Skeletal muscle satellite cell (primary cell): ENCODE results near the gene MYO1G.
"Not testable (repeated sequence)": the region's sequence is repeated elsewhere in the genome, so short reads cannot be mapped to it uniquely, and the experiment has no call there.

Experiments
- H3K27me3 ChIP-seq: 2 replicates; pipeline ENCODE4 v1.7.0; 2013; ENCODE audit warnings: low read length; ENCODE audit not compliant: control insufficient read depth, insufficient read depth
- H3K36me3 ChIP-seq: 2 replicates; pipeline ENCODE4 v1.7.0; 2013; ENCODE audit warnings: mild to moderate bottlenecking, control low read depth, low read length; ENCODE audit not compliant: insufficient read depth
- H3K4me1 ChIP-seq: 2 replicates; pipeline ENCODE4 v1.7.0; 2013; ENCODE audit warnings: low read length; ENCODE audit not compliant: control insufficient read depth, insufficient read depth
- H3K4me2 ChIP-seq: 2 replicates; pipeline ENCODE4 v1.7.0; 2013; ENCODE audit warnings: mild to moderate bottlenecking, low read length
- H3K4me3 ChIP-seq: 2 replicates; pipeline ENCODE4 v1.7.0; 2013; ENCODE audit warnings: low read length
- H3K9ac ChIP-seq: 2 replicates; pipeline ENCODE4 v1.7.0; 2013; ENCODE audit warnings: mild to moderate bottlenecking, low read depth, low read length, moderate library complexity
- H3K9me3 ChIP-seq: replicated peaks from 2 replicates; pipeline ENCODE4 v1.7.0; 2013; ENCODE audit warnings: mild to moderate bottlenecking, control low read depth, low read length

Gene MYO1G

DNA sequence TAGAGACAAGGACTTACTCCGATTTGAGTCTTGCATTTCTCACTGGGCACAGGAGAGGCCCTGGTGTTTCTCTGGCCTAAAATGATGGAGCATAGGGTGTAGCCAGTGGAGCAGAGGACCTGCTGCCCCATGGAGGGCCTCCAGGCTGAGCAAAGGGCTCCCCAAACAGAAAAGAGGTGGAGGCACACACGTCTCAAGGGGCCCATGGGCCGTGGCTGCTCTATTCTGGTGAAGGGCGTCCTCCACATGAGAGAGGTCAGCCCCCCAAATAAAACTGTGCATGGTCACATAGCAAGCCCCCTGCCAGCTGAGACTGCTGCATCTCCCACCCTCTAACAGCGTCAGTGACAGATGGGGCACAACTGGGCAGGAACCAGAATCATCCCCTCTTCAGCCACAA is 41.4 kb downstream of the MYO1G start:
- Histone ChIP-seq H3K4me1 (no peaks in the 10 kb centered on the region), H3K9ac (no peak overlapping the region), H3K4me2 (no peak overlapping the region), H3K36me3 (no peaks in the 10 kb centered on the region), H3K27me3 (peaks cover 36% of the 10 kb centered on the region), H3K9me3 (no peaks in the 10 kb centered on the region), H3K4me3 (no peak overlapping the region)

DNA sequence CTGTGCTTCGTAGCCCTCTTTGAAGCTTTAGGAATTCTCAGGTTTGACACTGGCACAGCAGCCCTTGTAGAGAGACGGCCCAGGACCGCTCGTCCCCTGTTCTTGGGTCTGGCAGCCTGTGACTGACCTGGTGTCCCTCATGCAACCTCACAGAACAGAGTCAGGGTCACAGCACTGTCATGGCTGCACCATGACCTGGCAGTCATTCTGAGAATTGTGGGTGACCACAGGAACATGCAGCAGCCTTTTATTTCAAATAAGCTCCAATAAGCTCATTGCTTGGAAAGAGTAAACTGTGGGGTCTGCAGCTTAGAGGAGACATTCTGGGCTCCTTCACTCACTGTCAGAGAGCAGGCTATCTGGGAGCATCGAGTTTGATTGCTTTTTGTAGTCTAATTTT is 42.5 kb downstream of the MYO1G start:
- Histone ChIP-seq H3K9ac (no peak overlapping the region), H3K4me1 (no peaks in the 10 kb centered on the region), H3K4me2 (no peak overlapping the region), H3K27me3 (peaks cover 36% of the 10 kb centered on the region), H3K9me3 (no peaks in the 10 kb centered on the region), H3K4me3 (no peak overlapping the region), H3K36me3 (no peaks in the 10 kb centered on the region)

DNA sequence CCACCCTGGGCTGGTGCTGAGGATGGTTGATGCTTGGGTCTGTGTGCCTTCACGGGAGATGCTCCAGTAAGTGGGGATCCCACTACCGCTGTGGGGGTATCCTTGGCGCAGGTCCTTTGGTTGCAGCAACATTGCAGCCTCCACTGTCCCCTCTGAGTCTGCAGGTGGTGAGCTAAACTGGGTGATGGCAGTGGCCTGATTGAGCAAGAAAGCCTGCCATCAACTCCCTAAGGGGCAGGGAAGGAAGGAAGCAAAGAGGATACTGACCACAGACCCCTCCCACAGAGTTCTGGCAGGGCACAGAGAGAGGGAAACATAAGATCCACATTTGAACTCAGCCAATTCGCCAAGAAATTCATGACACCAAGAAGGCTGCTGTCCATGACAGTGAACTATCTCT is 43.2 kb downstream of the MYO1G start:
- Histone ChIP-seq H3K27me3 (peaks cover 39% of the 10 kb centered on the region), H3K4me2 (no peak overlapping the region), H3K36me3 (no peaks in the 10 kb centered on the region), H3K9me3 (no peaks in the 10 kb centered on the region), H3K9ac (no peak overlapping the region), H3K4me3 (no peak overlapping the region), H3K4me1 (no peaks in the 10 kb centered on the region)

DNA sequence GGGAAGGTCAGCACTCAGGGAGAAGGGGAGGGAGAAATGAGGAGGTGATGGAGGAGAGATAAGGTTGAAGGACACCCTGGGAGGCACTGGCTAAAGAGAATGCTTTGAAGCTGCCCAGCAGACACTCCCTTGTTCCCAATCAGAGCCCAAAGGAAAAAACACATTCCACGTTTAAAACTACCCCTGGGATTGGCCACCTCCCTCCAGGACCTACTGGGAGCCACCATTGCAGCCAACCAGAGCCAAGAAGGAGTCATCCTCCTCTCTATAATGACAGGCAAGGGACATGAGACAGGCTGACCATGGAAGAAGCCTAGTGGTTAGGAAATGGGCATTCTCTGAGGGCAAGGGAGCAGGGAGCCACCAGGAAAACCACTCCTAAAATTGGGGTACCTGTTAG is 43.8 kb downstream of the MYO1G start:
- Histone ChIP-seq H3K9ac (no peak overlapping the region), H3K27me3 (peaks cover 39% of the 10 kb centered on the region), H3K4me2 (no peak overlapping the region), H3K9me3 (no peaks in the 10 kb centered on the region), H3K4me3 (no peak overlapping the region), H3K4me1 (no peaks in the 10 kb centered on the region), H3K36me3 (no peaks in the 10 kb centered on the region)

DNA sequence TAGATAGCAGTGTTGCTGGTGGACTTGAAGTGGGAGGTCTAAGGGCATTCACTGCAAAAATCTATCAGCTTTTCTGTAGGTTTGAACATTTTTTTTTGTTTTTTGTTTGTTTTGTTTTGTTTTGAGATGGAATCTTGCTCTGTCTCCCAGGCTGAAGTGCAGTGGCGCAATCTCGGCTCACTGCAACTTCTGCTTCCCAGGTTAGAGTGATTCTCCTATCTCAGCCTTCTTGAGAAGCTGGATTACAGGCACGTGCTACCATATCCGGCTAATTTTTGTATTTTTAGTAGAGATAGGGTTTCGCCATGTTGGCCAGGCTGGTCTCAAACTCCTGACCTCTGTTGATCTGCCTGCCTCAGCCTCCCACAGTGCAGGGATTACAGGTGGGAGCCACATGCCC is 44.3 kb downstream of the MYO1G start:
- not testable (repeated sequence) for H3K36me3 ChIP-seq, H3K4me3 ChIP-seq, H3K4me2 ChIP-seq, H3K4me1 ChIP-seq, H3K9ac ChIP-seq, H3K9me3 ChIP-seq
- H3K27me3 ChIP-seq = peaks cover 39% of the 10 kb centered on the region

DNA sequence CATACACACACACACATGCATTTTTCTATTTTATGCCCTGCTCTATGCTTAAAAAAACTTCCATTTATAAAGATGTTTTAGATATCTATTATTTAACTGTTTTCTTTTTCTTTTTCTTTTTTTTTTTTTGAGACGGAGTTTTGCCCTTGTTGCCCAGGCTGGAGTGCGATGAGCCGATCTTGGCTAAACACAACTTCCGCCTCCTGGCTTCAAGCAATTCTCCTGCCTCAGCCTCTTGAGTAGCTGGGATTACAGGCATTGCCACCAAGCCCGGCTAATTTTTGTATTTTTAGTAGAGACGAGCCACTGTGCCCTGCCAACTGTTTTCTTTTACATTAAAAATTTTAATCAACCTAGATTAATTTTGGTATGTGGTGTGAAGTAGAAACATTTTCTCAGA is 47.9 kb downstream of the MYO1G start:
- Histone ChIP-seq H3K36me3 (no peaks in the 10 kb centered on the region), H3K27me3 (peaks cover 23% of the 10 kb centered on the region), H3K4me1 (no peaks in the 10 kb centered on the region), H3K9me3 (no peaks in the 10 kb centered on the region), H3K9ac (no peak overlapping the region), H3K4me3 (no peak overlapping the region), H3K4me2 (no peak overlapping the region)

DNA sequence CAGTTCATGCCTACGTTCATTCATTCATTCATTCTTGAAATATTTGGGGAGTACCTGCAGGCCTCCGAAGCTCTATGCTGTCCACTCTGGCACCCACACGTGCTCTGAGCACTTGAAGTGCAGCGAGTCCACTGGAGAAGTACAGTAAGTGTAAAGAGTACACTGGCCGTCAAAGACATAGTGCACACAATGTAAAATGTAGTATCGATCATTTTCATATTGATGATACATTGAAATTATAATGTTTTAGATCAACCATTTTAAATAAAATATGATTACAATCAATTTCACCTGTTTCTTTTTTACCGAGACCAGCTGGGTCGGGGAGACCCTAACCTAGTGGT is 56.5 kb downstream of the MYO1G start:
- no peaks in the 10 kb centered on the region for H3K9me3 ChIP-seq
- no peak overlapping the region for H3K9ac ChIP-seq
- H3K4me2 ChIP-seq = no peak overlapping the region
- H3K27me3 ChIP-seq = no peaks in the 10 kb centered on the region
- peaks cover 5% of the 10 kb centered on the region for H3K4me1 ChIP-seq
- no peak overlapping the region for H3K4me3 ChIP-seq
- no peaks in the 10 kb centered on the region for H3K36me3 ChIP-seq

DNA sequence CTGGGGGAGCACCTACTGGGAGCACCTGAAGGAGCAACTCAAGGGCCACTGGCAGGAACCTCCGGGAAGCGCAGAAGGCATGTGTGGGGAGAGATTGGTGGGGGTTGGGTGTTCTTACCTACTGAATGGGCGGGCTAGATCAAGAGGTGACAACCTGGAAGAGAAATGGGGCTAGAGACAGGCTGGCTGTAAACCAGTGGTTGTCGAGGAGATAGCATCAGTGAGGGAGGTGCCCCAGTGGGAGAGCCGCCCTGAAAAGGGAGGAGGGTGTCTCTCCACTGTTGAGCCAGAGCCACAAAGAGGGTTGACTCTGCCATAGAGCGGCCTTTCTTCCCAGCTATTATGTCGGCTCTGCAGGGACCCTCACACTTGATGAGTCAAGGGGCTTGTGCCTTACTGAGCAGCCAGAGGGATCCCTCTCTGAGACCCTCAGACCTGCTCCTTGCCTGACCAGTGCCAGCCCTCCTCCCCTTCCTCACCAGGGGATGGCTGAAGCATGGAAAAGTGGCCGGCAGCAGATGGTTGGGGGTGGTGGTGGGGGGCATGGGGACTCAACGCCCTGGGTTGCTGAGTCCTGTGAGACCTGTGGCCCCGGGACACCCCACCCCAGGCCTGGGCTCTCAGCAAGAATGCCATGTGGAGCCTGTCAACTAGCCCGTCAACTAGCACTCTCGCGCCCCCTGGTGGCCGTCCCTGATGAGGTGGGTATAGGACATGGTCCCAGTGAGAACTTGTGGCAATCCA is 57.0 kb downstream of the MYO1G start:
- Histone ChIP-seq H3K4me3 (no peak overlapping the region), H3K9ac (no peak overlapping the region), H3K9me3 (no peaks in the 10 kb centered on the region), H3K36me3 (no peaks in the 10 kb centered on the region), H3K4me1 (peaks cover 5% of the 10 kb centered on the region), H3K4me2 (no peak overlapping the region), H3K27me3 (no peaks in the 10 kb centered on the region)

DNA sequence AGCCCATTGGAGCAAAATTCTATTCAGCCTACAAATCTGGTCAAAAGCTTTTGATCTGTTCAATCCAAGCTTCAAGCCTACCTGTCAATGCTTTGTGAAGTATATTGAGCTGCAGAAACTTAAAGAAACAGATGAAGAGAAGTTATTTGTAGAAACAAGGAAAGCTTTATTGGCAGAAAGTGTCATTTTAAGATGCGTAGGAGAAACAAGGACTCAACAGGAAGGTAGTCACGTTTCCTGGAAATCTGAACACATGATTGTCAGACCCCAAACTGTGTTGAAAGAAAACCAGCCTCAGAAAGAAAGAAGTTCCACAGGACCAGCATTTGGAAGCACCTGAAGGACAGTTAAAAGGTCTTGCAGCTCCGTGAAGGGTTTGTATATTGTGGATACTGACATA is 58.7 kb downstream of the MYO1G start:
- Histone ChIP-seq H3K4me3 (no peak overlapping the region), H3K9ac (no peak overlapping the region), H3K4me2 (no peak overlapping the region), H3K4me1 (peaks cover 5% of the 10 kb centered on the region), H3K9me3 (no peaks in the 10 kb centered on the region), H3K27me3 (no peaks in the 10 kb centered on the region), H3K36me3 (no peaks in the 10 kb centered on the region)

DNA sequence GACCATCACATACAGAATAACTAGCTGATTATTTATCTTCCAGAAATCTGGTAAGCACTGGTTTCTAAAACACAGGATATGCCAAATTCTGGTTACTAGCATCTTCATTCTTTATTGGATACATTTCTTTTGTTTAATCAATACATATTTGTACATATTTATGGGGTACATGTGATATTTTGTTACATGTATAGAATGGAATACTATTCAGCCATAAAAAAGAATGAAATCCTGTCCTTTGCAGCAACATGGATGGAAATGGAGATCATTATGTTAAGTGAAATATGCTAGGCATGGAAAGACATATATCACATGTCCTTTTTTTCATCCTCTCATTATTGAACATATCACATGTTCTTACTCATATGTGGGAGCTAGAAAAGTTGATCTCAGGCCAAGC is 60.8 kb downstream of the MYO1G start:
- H3K9ac ChIP-seq = no peak overlapping the region
- H3K4me2 ChIP-seq = no peak overlapping the region
- no peaks in the 10 kb centered on the region for H3K36me3 ChIP-seq
- H3K27me3 ChIP-seq = no peaks in the 10 kb centered on the region
- H3K4me3 ChIP-seq = no peak overlapping the region
- H3K9me3 ChIP-seq = no peaks in the 10 kb centered on the region
- peaks cover 5% of the 10 kb centered on the region for H3K4me1 ChIP-seq

DNA sequence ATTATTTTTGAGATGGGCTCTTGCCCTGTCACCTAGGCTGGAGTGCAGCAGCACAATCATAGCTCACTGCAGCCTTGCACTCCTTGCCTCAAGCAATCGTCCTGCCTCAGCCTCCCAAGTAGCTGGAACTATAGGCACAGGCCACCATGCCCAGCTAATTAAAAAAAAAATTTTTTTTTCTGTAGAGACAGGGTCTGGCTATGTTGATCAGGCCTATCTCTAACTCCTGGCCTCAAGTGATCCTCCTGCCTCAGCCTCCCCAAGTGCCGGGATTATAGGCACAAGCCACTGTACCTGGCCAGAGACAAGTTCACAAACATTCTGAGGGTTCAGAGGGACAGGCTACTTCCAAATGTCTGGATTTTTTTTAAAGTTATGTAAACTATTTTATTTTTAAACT is 61.4 kb downstream of the MYO1G start:
- H3K9me3 ChIP-seq = no peaks in the 10 kb centered on the region

DNA sequence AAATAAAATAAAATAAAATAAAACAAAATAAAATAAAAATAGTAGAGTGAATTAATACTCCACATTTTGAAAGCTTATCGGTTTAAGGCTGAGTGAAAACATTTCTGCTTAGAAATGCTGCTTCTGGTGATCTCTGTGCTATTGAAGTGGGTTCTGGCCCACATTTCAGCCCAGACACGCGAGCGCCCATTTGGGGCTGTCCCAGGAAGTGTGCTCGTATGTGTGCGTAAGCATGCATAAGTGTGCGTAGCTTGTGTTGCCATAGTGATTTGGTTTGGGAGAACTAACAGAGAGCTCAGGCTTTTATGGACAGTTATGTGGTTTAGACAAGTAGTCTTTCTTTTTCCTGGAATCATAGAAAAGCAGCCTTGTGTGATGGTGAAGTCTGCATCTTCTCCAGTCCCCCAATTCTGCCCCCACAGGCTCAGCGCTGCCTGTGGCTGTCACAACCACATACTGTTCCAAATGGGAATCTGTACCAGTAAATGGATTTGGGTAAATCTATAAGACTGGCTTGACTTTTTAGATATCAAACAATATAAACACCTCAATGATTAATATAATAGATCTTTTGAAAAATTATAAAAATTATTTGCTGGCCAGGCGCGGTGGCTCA is 63.7 kb downstream of the MYO1G start:
- H3K27me3 ChIP-seq = no peaks in the 10 kb centered on the region
- no peak overlapping the region for H3K9ac ChIP-seq
- H3K36me3 ChIP-seq = no peaks in the 10 kb centered on the region
- H3K4me2 ChIP-seq = no peak overlapping the region
- H3K4me1 ChIP-seq = peaks cover 3% of the 10 kb centered on the region
- no peak overlapping the region for H3K4me3 ChIP-seq
- H3K9me3 ChIP-seq = no peaks in the 10 kb centered on the region

More for the DNA sequence above, 61.4 kb downstream of the MYO1G start:
- Histone ChIP-seq H3K4me1 (peaks cover 7% of the 10 kb centered on the region), H3K36me3 (no peaks in the 10 kb centered on the region), H3K4me2 (no peak overlapping the region), H3K4me3 (no peak overlapping the region), H3K27me3 (no peaks in the 10 kb centered on the region), H3K9ac (no peak overlapping the region)
